Muscle of back (tissue), 11 donors: ENCODE measurements around the gene COLQ. TPM values are rescaled to one million over a fixed set of nuclear protein-coding genes. Genes with fewer than 3 reads are reported as not detected.
A peak's percentile ranks its signal among the peaks of the same experiment; 100 is the strongest.
"Not testable (repeated sequence)": the region's sequence is repeated elsewhere in the genome, so short reads cannot be mapped to it uniquely, and the experiment has no call there.

Source experiments
- DNase-seq, 3 donors: peaks; one replicate each; pipeline versions ENCODE4 v3.0.0 to v3.0.0-alpha.2; 2013
- polyA plus RNA-seq, 10 donors: library from polyadenylated mRNA; unstranded; fragments of 120-200 nt; gene quantifications; one replicate each; pipeline ENCODE4 v1.2.1, GENCODE V29; 2013; ENCODE audit not compliant: insufficient read length in 10 of 10

The COLQ gene
- polyA plus RNA-seq, 10 donors = 16.6 to 36.2 (median 30.6) TPM

- DNase-seq = no peak
Observed at GRCh38 chr3:15492847-15493360, 28.6 kb downstream of the COLQ start.

GRCh38 chr3:15491143-15491542 lies 30.4 kb downstream of the COLQ start:
- DNase-seq = no peak

GRCh38 chr3:15490158-15490557 lies 31.3 kb downstream of the COLQ start:
- DNase-seq = no peak

- no peak for DNase-seq
Observed at GRCh38 chr3:15488002-15488401, 33.5 kb downstream of the COLQ start.

GRCh38 chr3:15486979-15487378 lies 34.5 kb downstream of the COLQ start:
- DNase-seq = no peak

GRCh38 chr3:15486020-15486419 lies 35.5 kb downstream of the COLQ start:
- no peak for DNase-seq

GRCh38 chr3:15484551-15484950 lies 37.0 kb downstream of the COLQ start:
- not testable (repeated sequence) for DNase-seq

GRCh38 chr3:15479400-15480224 lies 41.9 kb downstream of the COLQ start:
- no peak for DNase-seq

- no peak for DNase-seq
Observed at GRCh38 chr3:15478640-15478979, 42.9 kb downstream of the COLQ start.

- no peak for DNase-seq
Observed at GRCh38 chr3:15477951-15478639, 43.4 kb downstream of the COLQ start.

- DNase-seq = peak; percentile 33 to 64 (median 48)
Observed at GRCh38 chr3:15476378-15476777, 45.1 kb downstream of the COLQ start.

- no peak for DNase-seq
Observed at GRCh38 chr3:15475161-15475560, 46.3 kb downstream of the COLQ start.

GRCh38 chr3:15471861-15472260 lies 49.6 kb downstream of the COLQ start:
- no peak for DNase-seq

- DNase-seq = no peak
Observed at GRCh38 chr3:15470849-15471248, 50.7 kb downstream of the COLQ start.

- no peak for DNase-seq
Observed at GRCh38 chr3:15470261-15470660, 51.2 kb downstream of the COLQ start.

GRCh38 chr3:15467227-15468181 lies 54.0 kb downstream of the COLQ start:
- DNase-seq = peak; percentile 27 to 64 (median 32)

GRCh38 chr3:15465876-15466585 lies 55.5 kb downstream of the COLQ start:
- no peak for DNase-seq

GRCh38 chr3:15462451-15462850 lies 59.1 kb downstream of the COLQ start:
- DNase-seq = no peak

- no peak for DNase-seq
Observed at GRCh38 chr3:15460891-15461531, 60.5 kb downstream of the COLQ start.

- no peak for DNase-seq
Observed at GRCh38 chr3:15458212-15458780, 63.2 kb downstream of the COLQ start.
